GM18526 (cell line): Measurements from ENCODE around the gene SMYD4.

Experiments
- POLR2A ChIP-seq: IDR thresholded peaks from 3 replicates; pipeline ENCODE4 v1.6.1; 2011; ENCODE audit not compliant: insufficient read length; ENCODE audit errors: extremely low read depth

Gene SMYD4

DNA sequence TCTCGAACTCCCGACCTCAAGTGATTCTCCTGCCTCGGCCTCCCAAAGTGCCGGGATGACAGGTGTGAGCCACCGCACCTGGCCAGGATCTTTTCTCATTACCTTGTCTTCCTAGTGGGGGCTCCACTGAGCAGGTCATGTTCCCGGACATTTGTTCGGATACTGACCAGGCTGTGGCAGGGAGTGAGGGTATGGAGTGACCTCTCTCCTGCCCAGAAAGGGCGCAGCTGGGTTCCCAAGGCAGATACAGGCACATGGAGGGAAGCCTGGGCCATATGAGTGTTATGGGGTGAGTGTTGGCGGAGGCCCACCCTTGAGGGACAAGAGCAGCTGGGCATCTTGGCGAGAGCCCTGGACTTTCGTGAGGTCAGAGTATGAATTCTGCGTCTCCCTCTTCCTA, 62.3 kb downstream of the SMYD4 start:
- TF ChIP-seq POLR2A, result no peak

DNA sequence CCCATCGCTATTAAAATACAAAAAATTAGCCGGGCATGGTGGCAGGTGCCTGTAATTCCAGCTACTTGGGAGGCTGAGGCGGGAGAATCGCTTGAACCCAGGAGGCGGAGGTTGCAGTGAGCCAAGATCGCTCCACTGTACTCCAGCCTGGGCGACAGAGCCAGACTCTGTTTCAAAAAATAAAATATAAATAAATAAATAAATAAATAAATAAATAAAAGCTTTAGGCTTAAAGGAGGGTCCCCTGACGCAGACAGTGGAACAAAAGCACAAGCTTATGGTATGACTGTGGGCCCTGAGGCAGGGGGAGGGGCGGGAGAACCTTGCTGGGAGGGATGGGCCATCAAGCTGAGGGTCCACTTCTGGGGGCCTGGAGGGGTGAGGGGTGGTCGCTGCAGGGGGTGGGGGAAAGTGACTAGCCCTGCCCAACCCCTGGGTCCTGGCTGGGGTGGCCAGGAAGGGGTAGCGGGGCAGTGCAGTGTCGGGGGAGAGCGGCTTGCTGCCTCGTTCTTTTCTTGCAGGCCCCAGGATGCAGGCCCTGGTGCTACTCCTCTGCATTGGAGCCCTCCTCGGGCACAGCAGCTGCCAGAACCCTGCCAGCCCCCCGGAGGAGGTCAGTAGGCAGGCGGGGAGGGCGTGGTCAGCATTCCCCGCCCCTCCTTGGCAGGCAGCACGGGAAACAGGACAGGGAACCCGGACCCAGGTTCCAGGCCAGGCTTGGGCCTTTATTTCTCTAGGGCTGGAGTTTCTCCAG, 63.1 kb downstream of the SMYD4 start:
- no peak for TF ChIP-seq POLR2A

DNA sequence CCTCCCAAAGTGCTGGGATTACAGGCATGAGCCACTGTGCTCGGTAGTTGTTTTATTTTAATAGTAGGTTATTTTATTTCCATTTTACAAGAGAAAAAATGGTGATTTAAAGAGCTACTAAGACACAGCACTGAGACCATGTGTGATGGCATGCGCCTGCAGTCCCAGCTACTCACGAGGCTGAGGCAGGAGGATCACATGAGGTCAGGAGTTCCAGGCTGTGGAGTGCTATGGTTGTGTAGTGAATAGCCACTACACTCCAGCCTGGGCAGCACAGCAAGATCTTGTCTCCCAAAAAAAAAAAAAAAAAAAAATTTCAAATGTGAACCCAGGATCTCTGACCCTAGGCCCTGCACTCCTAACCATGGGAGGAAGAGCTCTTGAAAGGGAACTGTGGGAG, 64.1 kb downstream of the SMYD4 start:
- TF ChIP-seq POLR2A, result no peak

DNA sequence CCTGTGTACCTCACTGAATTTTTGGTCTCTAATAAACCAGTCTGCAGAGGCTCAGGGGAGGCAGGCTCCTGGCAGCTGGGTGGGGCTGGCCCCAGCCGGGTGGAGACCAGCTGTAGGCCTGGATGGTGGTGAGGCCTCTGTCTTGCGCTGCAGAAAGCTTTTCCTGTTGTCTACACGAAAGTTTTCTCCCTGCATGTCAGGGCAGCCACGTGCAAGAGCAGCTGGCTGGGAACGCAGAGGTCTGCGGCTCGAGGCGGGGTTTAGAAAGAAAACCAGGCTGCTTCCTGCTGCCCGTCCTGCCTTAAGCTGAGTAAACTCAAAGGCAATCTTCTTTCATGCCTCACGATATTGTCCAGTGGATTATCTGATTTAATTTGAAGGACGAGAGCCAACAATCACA, 65.4 kb downstream of the SMYD4 start:
- no peak for TF ChIP-seq POLR2A

DNA sequence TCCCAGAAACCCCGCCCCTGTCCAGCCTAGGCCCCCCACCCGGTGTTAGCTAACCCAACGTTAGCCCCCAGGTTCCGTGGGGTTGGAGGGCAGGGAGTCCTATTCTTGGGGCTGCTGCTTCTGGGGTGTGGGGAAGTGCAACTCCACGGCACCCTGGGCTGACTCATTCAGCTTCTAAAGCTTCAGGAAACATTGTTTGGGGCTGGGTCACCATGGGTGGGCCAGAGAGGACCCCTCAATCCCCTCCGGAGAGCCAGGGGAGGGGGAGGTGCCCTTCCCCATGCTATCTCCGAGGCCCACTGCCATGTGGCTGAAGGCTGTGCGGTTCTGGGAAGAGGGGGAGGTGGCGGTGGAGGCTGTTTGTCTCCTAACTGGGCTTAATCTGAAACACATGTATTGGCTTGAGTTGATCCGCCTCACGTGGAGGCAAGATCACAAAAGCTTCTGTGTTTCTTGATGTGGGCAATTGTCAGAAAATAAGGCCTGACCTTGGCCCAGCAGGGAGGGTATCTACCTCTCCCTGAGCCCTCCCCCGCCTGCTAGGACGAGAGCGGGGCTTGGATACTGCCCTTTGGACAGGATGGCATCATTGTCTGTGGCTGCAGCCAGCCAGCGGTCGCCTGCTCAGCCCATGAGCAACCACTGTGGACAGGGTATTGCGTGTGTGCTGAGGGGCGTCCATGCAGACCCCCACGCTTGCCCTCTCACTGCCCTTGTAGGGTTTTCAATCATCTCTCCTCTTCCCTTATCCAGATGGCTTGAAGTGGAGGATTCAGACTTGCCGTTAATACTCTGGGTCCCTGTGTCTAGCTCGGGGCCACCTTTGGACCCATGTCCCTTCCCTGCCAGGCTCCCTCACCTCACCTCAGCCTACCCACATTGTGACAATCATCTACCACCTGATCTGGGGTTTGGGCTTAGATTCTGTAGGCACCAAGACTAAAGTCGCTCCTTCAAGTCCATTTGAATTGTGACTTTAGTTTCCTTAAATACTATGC, 66.5 kb downstream of the SMYD4 start:
- TF ChIP-seq POLR2A, result no peak

DNA sequence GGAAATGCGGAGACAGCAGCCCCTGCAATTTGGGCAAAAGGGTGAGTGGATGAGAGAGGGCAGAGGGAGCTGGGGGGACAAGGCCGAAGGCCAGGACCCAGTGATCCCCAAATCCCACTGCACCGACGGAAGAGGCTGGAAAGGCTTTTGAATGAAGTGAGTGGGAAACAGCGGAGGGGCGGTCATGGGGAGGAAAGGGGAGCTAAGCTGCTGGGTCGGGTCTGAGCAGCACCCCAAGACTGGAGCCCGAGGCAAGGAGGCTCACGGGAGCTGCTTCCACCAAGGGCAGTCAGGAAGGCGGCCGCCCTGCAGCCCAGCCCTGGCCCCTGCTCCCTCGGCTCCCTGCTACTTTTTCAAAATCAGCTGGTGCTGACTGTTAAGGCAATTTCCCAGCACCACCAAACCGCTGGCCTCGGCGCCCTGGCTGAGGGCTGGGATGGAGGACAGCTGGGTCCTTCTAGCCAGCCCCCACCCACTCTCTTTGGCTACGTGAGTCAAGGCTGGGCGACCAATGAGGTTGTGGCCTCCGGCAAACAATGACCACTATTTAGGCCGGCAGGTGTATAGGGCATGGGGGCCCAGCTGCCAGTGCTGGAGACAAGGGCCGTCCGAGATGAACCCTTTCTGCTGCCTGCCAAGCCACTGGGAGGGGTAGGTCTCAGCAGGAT, 67.3 kb downstream of the SMYD4 start:
- no peak for TF ChIP-seq POLR2A

DNA sequence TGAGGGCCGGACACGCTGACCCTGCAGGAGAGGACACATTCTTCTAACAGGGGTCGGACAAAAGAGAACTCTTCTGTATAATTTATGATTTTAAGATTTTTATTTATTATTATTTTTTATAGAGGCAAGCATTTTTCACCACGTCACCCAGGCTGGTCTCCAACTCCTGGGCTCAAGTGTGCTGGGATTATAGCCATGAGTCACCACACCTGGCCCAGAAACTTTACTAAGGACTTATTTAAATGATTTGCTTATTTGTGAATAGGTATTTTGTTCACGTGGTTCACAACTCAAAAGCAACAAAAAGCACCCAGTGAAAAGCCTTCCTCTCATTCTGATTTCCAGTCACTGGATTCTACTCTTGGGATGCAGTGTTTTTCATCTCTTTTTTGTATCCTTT, 70.2 kb downstream of the SMYD4 start:
- no peak for TF ChIP-seq POLR2A

- TF ChIP-seq POLR2A, result no peak
These were observed 70.9 kb downstream of the SMYD4 start for GRCh38 chr17:1758807-1759206.

DNA sequence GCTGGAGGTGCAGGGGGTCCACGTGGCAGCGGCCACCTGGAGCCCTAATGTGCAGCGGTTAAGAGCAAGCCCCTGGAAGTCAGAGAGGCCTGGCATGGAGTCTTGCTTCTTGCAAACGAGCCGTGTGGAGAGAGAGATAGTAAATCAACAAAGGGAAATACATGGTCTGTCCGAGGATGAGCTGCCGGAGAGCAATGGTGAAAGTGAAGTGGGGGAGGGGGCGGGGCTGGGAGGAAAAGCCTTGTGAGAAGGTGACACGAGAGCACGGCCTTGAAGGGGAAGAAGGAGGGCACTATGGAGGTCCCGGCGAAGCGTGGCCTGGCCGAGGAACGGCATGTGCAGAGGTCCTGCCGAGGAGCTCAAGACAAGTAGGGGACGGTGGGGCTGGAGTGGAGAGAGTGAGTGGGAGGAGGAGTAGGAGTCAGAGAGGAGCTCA, 73.9 kb downstream of the SMYD4 start:
- TF ChIP-seq POLR2A, result no peak

- no peak for TF ChIP-seq POLR2A
These were observed 74.4 kb downstream of the SMYD4 start for GRCh38 chr17:1755252-1755826.

DNA sequence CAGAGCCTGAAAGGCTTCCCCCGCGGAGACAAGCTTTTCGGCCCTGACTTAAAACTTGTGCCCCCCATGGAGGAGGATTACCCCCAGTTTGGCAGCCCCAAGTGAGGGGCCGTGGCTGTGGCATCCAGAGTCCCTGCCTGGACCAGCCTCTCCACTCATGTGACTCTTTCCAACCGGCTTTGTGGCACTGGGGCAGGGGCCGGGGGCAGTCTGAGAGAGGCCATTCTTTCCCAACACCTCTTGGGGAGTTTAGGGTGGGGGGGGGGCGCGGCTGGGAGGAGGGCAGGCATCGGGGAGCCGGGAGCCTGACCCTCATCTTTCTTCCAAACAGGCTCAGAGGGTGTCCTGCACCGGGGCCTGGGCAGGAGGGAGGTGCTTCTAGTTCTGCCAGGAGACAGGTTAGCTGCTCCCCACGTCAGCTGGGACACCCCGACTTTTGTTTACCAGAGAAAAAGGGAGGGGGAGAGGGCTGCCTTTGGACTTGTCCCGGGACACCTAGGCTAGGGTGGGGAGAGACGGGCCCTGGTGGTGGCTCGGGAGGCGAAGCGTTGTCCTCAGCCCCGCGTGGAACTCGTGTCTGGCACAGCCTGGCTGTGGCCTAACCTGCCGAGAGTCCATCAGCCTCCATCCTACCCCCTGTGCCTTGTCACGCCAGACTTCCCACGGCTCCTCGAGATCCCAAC, 75.1 kb downstream of the SMYD4 start:
- TF ChIP-seq POLR2A, result no peak

DNA sequence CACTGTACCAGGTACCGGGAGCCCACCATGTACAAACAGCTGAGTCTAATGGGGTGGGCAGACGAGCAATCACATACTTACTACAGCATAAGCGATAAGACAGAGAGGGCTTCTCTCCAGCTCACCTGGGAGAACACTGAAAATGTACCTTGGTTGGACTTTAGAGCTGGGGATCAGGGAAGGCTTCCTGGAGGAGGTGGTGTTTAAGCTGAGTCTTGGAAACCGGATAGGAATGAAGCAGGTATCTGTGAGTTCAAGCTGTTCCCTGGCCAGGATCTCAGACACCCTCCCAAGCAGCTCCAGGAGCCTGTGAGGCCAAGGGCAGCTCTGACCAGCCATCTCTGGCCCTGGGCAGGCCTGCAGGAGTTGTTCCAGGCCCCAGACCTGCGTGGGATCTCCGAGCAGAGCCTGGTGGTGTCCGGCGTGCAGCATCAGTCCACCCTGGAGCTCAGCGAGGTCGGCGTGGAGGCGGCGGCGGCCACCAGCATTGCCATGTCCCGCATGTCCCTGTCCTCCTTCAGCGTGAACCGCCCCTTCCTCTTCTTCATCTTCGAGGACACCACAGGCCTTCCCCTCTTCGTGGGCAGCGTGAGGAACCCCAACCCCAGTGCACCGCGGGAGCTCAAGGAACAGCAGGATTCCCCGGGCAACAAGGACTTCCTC, 75.8 kb downstream of the SMYD4 start:
- TF ChIP-seq POLR2A, result no peak

DNA sequence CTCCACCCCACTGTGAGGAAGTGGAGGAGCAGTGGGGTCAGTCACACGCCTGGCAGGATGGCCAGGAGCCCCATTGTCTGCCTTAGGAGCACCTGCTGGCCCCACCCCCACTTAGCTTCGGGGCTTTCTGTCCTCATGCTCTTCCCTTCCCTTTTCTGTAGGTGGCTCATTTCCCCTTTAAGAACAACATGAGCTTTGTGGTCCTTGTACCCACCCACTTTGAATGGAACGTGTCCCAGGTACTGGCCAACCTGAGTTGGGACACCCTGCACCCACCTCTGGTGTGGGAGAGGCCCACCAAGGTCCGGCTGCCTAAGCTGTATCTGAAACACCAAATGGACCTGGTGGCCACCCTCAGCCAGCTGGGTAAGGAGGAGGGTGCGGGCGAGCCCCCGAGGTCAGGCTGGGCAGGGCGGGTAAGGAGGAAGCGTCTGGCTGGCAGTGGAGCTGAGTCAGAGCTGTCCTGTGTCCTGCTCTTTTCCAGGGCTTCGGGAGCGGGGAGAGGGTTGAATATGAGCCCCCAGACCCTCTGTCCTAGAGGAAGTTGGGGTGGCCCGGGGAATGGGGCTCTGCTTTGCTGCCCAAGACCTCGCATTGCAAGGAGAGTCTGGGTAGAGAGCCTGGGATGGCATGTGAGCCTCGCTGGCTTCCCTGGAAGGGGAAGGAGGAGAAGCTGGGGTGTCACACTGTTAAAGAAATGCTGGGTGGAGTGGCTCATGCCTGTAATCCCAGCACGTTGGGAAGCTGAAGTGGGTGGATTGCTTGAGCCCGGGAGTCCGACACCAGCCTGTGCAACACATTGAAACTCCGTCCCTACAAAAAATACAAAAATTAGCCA, 77.1 kb downstream of the SMYD4 start:
- no peak for TF ChIP-seq POLR2A
